Prostate gland (tissue), 2 donors: ENCODE measurements around the gene PDE6B. TPM values are rescaled to one million over a fixed set of nuclear protein-coding genes. Genes with fewer than 3 reads are reported as not detected.
A peak's percentile ranks its signal among the peaks of the same experiment; 100 is the strongest.
"Not testable (repeated sequence)": the region's sequence is repeated elsewhere in the genome, so short reads cannot be mapped to it uniquely, and the experiment has no call there.

Experiments used
- DNase-seq: peaks from one replicate; pipeline ENCODE4 v3.0.0-alpha.2; 2019; ENCODE audit warnings: low spot score
- H3K27ac ChIP-seq, 2 donors: fragments of 200-600 bp; sonication (generic); 2 replicates each; pipeline ENCODE4 v1.5.1; 2017 to 2019
- H3K27me3 ChIP-seq: fragments of 200-600 bp; sonication (generic); replicated peaks from 2 replicates; pipeline ENCODE4 v1.5.1; 2019; ENCODE audit not compliant: insufficient read depth
- H3K36me3 ChIP-seq, 2 donors: fragments of 200-600 bp; sonication (generic); 1 replicate in 1 of 2; 2 replicates in 1 of 2; pipeline versions ENCODE4 v1.5.1 to v1.8.1; 2017 to 2019
- H3K4me1 ChIP-seq: fragments of 200-600 bp; sonication (generic); replicated peaks from 2 replicates; pipeline ENCODE4 v1.5.1; 2019
- H3K4me3 ChIP-seq, 2 donors: fragments of 200-600 bp; sonication (generic); 2 replicates each; pipeline ENCODE4 v1.5.1; 2017 to 2019
- H3K9me3 ChIP-seq: fragments of 200-600 bp; sonication (generic); 2 replicates; pipeline ENCODE4 v1.5.1; 2017
- CTCF ChIP-seq, 4 experiments: fragments of 200-600 bp in 2 of 4; fragments of 450-650 bp in 2 of 4; sonication (generic) in 2 of 4; IDR thresholded peaks; 1 replicate in 3 of 4; 2 replicates in 1 of 4; pipeline ENCODE4 v1.5.1; 2016 to 2019; ENCODE audit warnings: antibody characterized with exemption in 4 of 4, mild to moderate bottlenecking in 2 of 4, moderate library complexity in 2 of 4
- POLR2A ChIP-seq: fragments of 450-650 bp; IDR thresholded peaks from one replicate; pipeline ENCODE4 v1.6.1; 2016; ENCODE audit warnings: antibody characterized with exemption, mild to moderate bottlenecking
- POLR2AphosphoS5 ChIP-seq: sonication (generic); formaldehyde crosslinking; IDR thresholded peaks from one replicate; pipeline ENCODE4 v1.6.1; 2017; ENCODE audit warnings: antibody characterized with exemption
- WGBS: methylation state at CpG from one replicate; pipeline ENCODE4 v1.1.5; 2018; 5-methylcytosine and 5-hydroxymethylcytosine counted together
- intact Hi-C: fragments of 100-400 bp; cut with DNase I; formaldehyde crosslinking; loops from one replicate; pipeline ENCODE4 v1.14.2; 2022
- total RNA-seq, 2 donors: library from RNA; depleted of rRNA; stranded (reverse); fragments of >200 nt; gene quantifications; one replicate each; pipeline ENCODE4 v1.1.0, GENCODE V29; 2016

The PDE6B gene
- total RNA-seq, 2 donors from 2014 or later = 8.0 to 9.3 TPM

- DNase-seq, H3K4me3 ChIP-seq, H3K27me3 ChIP-seq, intact Hi-C loops, H3K4me1 ChIP-seq, H3K36me3 ChIP-seq, H3K9me3 ChIP-seq: not testable (repeated sequence)
- H3K27ac ChIP-seq = peak overlapping the region; percentile 62 to 82
- WGBS = 81% methylated on average over 12 of the region's 12 CpGs
- TF ChIP-seq POLR2AphosphoS5 = peak; percentile 62
These were observed 69.1 kb downstream of the PDE6B start for GRCh38 chr4:694341-694940.

GRCh38 chr4:699816-700580 lies 74.6 kb downstream of the PDE6B start:
- intact Hi-C loops = no loop called here
- Histone ChIP-seq H3K4me1 (no peaks in the 10 kb centered on the region), H3K9me3 (no peaks in the 10 kb centered on the region), H3K36me3 (no peaks in the 10 kb centered on the region), H3K4me3 (no peak overlapping the region), H3K27me3 (no peaks in the 10 kb centered on the region), H3K27ac (no peak overlapping the region)
- no peak for DNase-seq
- TF ChIP-seq POLR2AphosphoS5 = no peak
- no peak for TF ChIP-seq POLR2A
- no peak for TF ChIP-seq CTCF (IDR thresholded peaks at IDR 0.05)
- WGBS = 77% methylated on average over 27 of the region's 27 CpGs

- no peak overlapping the region for H3K4me3 ChIP-seq
- H3K36me3 ChIP-seq = no peaks in the 10 kb centered on the region
- H3K4me1 ChIP-seq = no peaks in the 10 kb centered on the region
- intact Hi-C loops = no loop called here
- H3K9me3 ChIP-seq = no peaks in the 10 kb centered on the region
- WGBS = 72% methylated on average over 16 of the region's 16 CpGs
- DNase-seq = no peak
- no peak for TF ChIP-seq POLR2AphosphoS5
- TF ChIP-seq POLR2A = no peak
- no peak for TF ChIP-seq CTCF (IDR thresholded peaks at IDR 0.05)
- no peak overlapping the region for H3K27ac ChIP-seq
- no peaks in the 10 kb centered on the region for H3K27me3 ChIP-seq
These were observed 75.4 kb downstream of the PDE6B start for GRCh38 chr4:700587-701264.

GRCh38 chr4:702618-703048 lies 77.3 kb downstream of the PDE6B start:
- WGBS = 76% methylated on average over 7 of the region's 7 CpGs
- TF ChIP-seq POLR2A (no peak), POLR2AphosphoS5 (no peak), CTCF (IDR thresholded peaks at IDR 0.05) (no peak)
- Histone ChIP-seq H3K4me1 (no peaks in the 10 kb centered on the region), H3K27me3 (no peaks in the 10 kb centered on the region), H3K36me3 (no peaks in the 10 kb centered on the region), H3K9me3 (no peaks in the 10 kb centered on the region), H3K4me3 (no peak overlapping the region), H3K27ac (no peak overlapping the region)
- intact Hi-C loops = no loop called here
- no peak for DNase-seq

- TF ChIP-seq POLR2AphosphoS5 (no peak), POLR2A (no peak), CTCF (IDR thresholded peaks at IDR 0.05) (no peak)
- Histone ChIP-seq H3K36me3 (no peaks in the 10 kb centered on the region), H3K4me1 (peaks cover 8% of the 10 kb centered on the region), H3K4me3 (no peak overlapping the region), H3K9me3 (no peaks in the 10 kb centered on the region), H3K27ac (no peak overlapping the region), H3K27me3 (no peaks in the 10 kb centered on the region)
- 86% methylated on average over 10 of the region's 10 CpGs for WGBS
- intact Hi-C loops = no loop called here
- no peak for DNase-seq
These were observed 78.2 kb downstream of the PDE6B start for GRCh38 chr4:703336-704197.
